Lung (tissue), 12 donors: ENCODE results near the gene GPC5. TPM values are rescaled to one million over a fixed set of nuclear protein-coding genes. Genes with fewer than 3 reads are reported as not detected.
"Not testable (repeated sequence)": the region's sequence is repeated elsewhere in the genome, so short reads cannot be mapped to it uniquely, and the experiment has no call there.

ENCODE experiments used
- ATAC-seq: fragments of 200-7000 bp; cut with Tn5 transposase; one replicate; pipeline ENCODE4 v1.9.1; 2020; ENCODE audit warnings: moderate number of reproducible peaks; ENCODE audit not compliant: insufficient read depth, low FRiP score
- DNase-seq, 3 donors: peaks; one replicate each; pipeline ENCODE4 v3.0.0-alpha.2; 2013 to 2017
- H3K27ac ChIP-seq, 2 donors: one replicate each; pipeline ENCODE4 v1.5.1; 2013; ENCODE audit warnings: mild to moderate bottlenecking in 2 of 2, moderate library complexity in 2 of 2, control low read depth in 1 of 2, inconsistent platforms in 1 of 2, low read depth in 1 of 2, low read length in 1 of 2
- H3K27me3 ChIP-seq, 3 donors: one replicate each; pipeline ENCODE4 v1.5.1; 2013; ENCODE audit warnings: low read length in 2 of 3; ENCODE audit not compliant: control insufficient read depth in 3 of 3, insufficient read depth in 3 of 3
- H3K36me3 ChIP-seq, 4 donors: one replicate each; pipeline ENCODE4 v1.5.1; 2013; ENCODE audit warnings: low read length in 4 of 4, mild to moderate bottlenecking in 1 of 4, moderate library complexity in 1 of 4; ENCODE audit not compliant: control insufficient read depth in 4 of 4, insufficient read depth in 4 of 4
- H3K4me1 ChIP-seq, 5 donors: one replicate each; pipeline ENCODE4 v1.5.1; 2013; ENCODE audit warnings: low read length in 5 of 5, mild to moderate bottlenecking in 2 of 5, moderate library complexity in 1 of 5; ENCODE audit not compliant: control insufficient read depth in 5 of 5, insufficient read depth in 5 of 5
- H3K4me3 ChIP-seq: one replicate; pipeline ENCODE4 v1.5.1; 2013; ENCODE audit warnings: mild to moderate bottlenecking, control low read depth, moderate library complexity
- H3K9ac ChIP-seq, 2 donors: one replicate each; pipeline ENCODE4 v1.5.1; 2013; ENCODE audit warnings: low read length in 2 of 2, control low read depth in 1 of 2; ENCODE audit not compliant: insufficient read depth in 1 of 2
- H3K9me3 ChIP-seq, 4 donors: one replicate each; pipeline ENCODE4 v1.5.1; 2013; ENCODE audit warnings: low read length in 3 of 4, mild to moderate bottlenecking in 1 of 4, moderate library complexity in 1 of 4; ENCODE audit not compliant: control insufficient read depth in 4 of 4, insufficient read depth in 3 of 4
- CTCF ChIP-seq: IDR thresholded peaks from 2 replicates; pipeline ENCODE4 v1.5.1; 2012; ENCODE audit warnings: mild to moderate bottlenecking; ENCODE audit errors: control extremely low read depth, extremely low read depth
- WGBS, 2 donors: extraction: QIAGEN DNeasy Blood & Tissue Kit; methylation state at CpG; one replicate each; pipeline ENCODE4 v1.1.7; 2013; 5-methylcytosine and 5-hydroxymethylcytosine counted together
- polyA plus RNA-seq, 2 donors: library from polyadenylated mRNA; stranded (reverse); fragments of 200-250 nt; gene quantifications; one replicate each; pipeline ENCODE4 v1.2.1, GENCODE V29; 2013
- total RNA-seq, 2 donors: library from RNA; depleted of rRNA in 1 of 2; stranded (reverse); fragments of >200 nt in 1 of 2; gene quantifications; one replicate each; pipeline ENCODE4 v1.2.1, GENCODE V29; 2014 to 2021
- donor health status: control.
- donor health status: control.
- donor health status: Bipolar disorder and iron deficiency.
- donor health status: healthy.
- donor health status: DM: yes; HTN: yes; CAD: no.

GPC5 gene
- total and polyA plus RNA-seq, 4 donors: 0.55 to 37.3 (median 4.4) TPM

GRCh38 chr13:92743992-92744391 is 1345.6 kb downstream of the GPC5 start:
- no peak for DNase-seq
- Histone ChIP-seq H3K9me3 (no peaks in the 10 kb centered on the region), H3K27me3 (no peaks in the 10 kb centered on the region), H3K36me3 (no peaks in the 10 kb centered on the region), H3K4me3 (no peak overlapping the region), H3K27ac (no peak overlapping the region), H3K9ac (no peak overlapping the region), H3K4me1 (no peaks in the 10 kb centered on the region)
- WGBS, 2 donors: 94 to 95% methylated on average over 1 of the region's 1 CpG
- ATAC-seq: no peak
- TF ChIP-seq CTCF: no peak

GRCh38 chr13:92745258-92745657 is 1346.8 kb downstream of the GPC5 start:
- TF ChIP-seq CTCF: no peak
- H3K36me3 ChIP-seq: no peaks in the 10 kb centered on the region
- no peaks in the 10 kb centered on the region for H3K27me3 ChIP-seq
- no peak overlapping the region for H3K4me3 ChIP-seq
- ATAC-seq: no peak
- no peaks in the 10 kb centered on the region for H3K4me1 ChIP-seq
- H3K27ac ChIP-seq: no peak overlapping the region
- no peak overlapping the region for H3K9ac ChIP-seq
- no peaks in the 10 kb centered on the region for H3K9me3 ChIP-seq
- no peak for DNase-seq

GRCh38 chr13:92752705-92753104 is 1354.3 kb downstream of the GPC5 start:
- H3K9me3 ChIP-seq, DNase-seq, ATAC-seq: not testable (repeated sequence)

DNA sequence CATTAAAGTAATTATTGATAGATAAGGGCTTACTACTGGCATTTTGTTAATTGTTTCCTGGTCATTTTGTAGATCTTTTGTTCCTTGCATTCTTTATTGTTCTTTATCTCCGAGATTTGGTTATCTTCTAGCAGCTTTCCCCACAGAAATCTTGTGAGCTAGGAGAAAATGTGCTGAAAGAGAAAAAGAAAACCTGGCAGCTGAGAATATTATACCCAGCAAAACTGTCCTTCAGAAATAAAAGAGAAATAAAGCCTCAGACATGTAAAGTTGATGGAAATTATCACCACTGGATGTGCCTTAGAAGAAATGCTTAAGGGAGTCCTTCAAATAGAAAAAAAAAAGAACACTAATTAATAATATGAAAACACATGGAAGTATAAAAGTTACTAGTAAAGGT is 1363.3 kb downstream of the GPC5 start:
- no peak for DNase-seq
- no peaks in the 10 kb centered on the region for H3K36me3 ChIP-seq
- TF ChIP-seq CTCF: no peak
- no peak overlapping the region for H3K27ac ChIP-seq
- H3K4me3 ChIP-seq: no peak overlapping the region
- H3K9ac ChIP-seq: no peak overlapping the region
- no peak for ATAC-seq
- WGBS, 2 donors: 70 to 71% methylated on average over 1 of the region's 1 CpG
- H3K4me1 ChIP-seq: no peaks in the 10 kb centered on the region
- H3K27me3 ChIP-seq: no peaks in the 10 kb centered on the region
- peaks cover 0 to 13% (median 4%) of the 10 kb centered on the region in 4 donors for H3K9me3 ChIP-seq

More at GRCh38 chr13:92752705-92753104, 1354.3 kb downstream of the GPC5 start:
- 81 to 87% methylated on average over 12 of the region's 12 CpGs for WGBS, 2 donors
- not testable (repeated sequence) for H3K9ac ChIP-seq, H3K36me3 ChIP-seq, H3K27me3 ChIP-seq, H3K4me1 ChIP-seq, H3K27ac ChIP-seq, H3K4me3 ChIP-seq
